HT-29 (cell line): Measurements from ENCODE around the gene POLH. TPM values are rescaled to one million over a fixed set of nuclear protein-coding genes. Genes with fewer than 3 reads are reported as not detected.
"Not testable (repeated sequence)": the region's sequence is repeated elsewhere in the genome, so short reads cannot be mapped to it uniquely, and the experiment has no call there.

Experiments
- DNase-seq: peaks from one replicate; pipeline ENCODE4 v3.0.0-alpha.2; 2015; ENCODE audit warnings: low spot score
- small RNA-seq: library from RNA; depleted of rRNA; stranded (forward); fragments of <200 nt; gene quantifications from one replicate; pipeline ENCODE3, GENCODE V24; 2014
- total RNA-seq: library from RNA; depleted of rRNA; stranded (reverse); fragments of >200 nt; shearing (Covaris generic); gene quantifications from 2 replicates; pipeline ENCODE4 v1.2.3, GENCODE V29; 2014; rRNA removed

Gene POLH
- total RNA-seq, 1 experiment from 2014 or later, result 6.6 TPM

GRCh38 chr6:43630980-43631619 is 55.1 kb downstream of the POLH start:
- DNase-seq, result no peak

DNA sequence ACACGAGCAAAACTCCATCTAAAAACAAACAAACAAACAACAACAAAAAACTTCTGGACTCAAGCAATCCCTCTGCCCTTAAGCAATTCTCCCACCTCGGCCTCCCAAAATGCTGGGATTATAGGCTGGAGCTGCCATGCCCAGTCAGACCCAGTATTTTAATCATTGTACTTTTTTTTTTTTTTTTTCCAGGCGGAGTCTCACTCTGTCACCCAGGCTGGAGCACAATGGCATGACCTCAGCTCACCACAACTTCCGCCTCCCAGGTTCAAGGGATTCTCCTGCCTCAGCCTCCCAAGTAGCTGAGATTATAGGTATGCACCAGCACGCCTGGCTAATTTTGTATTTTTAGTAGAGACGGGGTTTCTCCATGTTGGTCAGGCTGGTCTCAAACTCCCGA is 57.0 kb downstream of the POLH start:
- not testable (repeated sequence) for DNase-seq

GRCh38 chr6:43634702-43635303 is 58.8 kb downstream of the POLH start:
- DNase-seq, result no peak

DNA sequence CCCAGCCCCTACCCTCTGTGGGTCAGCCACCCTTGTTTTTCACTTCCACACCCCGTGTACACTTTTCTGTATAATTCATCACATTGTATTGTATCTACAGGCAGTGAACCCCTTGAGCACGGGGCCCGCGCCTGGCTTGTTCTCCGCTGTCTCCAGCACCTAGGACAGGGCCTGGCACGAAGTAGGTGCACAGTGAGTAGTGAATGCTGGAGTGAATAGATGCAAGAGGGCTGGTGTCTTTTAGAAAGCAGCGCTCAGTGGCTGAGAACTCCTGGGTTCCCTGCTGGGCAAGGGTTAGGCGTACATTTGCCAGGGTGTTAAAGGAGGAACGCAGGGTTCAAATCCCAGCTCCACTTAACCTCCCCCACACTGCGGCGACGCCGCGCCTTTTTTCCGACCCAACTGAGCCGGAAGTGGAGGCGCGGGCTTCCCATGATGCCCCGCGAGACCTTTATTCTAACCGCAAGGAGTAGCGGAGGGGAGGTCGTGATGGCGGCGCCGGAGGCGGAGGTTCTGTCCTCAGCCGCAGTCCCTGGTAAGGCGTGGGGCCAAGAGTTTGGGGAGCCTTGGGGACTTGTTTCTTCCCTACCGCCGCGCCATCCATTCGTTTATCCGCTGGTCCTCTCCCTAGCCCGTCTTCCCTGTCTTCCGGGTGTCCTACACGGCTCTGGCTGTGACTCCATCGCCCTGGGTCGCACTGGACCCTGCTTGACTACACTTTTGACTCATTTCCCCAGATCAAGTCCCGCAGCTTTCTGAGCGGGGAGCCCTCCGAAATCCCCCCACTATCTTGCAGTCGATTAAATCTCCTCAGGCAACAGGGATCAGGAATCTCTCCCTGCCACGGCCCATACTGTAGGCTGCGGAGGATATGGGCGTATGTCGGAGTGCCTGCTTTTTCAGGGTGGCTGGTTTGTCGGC is 59.7 kb downstream of the POLH start, which contains the start of gene MAD2L1BP:
MAD2L1BP (plus strand) TSS at position 454 of the 921 bp plus-strand sequence; CDS start at position 490, 36 bp downstream.
- peak; percentile 81 for DNase-seq

DNA sequence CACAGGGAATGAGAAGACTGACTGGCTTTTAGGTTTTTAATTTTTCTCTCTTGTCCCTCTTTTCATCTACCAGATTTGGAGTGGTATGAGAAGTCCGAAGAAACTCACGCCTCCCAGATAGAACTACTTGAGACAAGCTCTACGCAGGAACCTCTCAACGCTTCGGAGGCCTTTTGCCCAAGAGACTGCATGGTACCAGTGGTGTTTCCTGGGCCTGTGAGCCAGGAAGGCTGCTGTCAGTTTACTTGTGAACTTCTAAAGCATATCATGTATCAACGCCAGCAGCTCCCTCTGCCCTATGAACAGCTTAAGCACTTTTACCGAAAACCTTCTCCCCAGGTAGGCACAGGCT is 60.3 kb downstream of the POLH start:
- DNase-seq, result no peak

DNA sequence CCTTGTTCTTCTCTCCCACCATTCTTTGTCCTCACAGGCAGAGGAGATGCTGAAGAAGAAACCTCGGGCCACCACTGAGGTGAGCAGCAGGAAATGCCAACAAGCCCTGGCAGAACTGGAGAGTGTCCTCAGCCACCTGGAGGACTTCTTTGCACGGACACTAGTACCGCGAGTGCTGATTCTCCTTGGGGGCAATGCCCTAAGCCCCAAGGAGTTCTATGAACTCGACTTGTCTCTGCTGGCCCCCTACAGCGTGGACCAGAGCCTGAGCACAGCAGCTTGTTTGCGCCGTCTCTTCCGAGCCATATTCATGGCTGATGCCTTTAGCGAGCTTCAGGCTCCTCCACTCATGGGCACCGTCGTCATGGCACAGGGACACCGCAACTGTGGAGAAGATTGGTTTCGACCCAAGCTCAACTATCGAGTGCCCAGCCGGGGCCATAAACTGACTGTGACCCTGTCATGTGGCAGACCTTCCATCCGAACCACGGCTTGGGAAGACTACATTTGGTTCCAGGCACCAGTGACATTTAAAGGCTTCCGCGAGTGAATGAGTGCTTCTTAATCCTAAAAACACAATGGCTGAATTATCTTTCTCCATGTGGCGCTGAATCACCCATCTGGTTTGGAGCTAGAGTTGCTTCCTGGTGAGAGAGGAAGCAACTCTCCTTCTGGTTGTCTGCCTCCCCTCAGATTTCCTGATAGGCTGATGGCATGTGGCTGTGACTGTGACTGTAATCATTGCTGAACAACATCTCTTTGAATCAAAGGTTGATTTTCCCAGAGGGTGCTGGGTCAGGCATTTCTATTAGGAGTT is 64.2 kb downstream of the POLH start:
- DNase-seq, result no peak

DNA sequence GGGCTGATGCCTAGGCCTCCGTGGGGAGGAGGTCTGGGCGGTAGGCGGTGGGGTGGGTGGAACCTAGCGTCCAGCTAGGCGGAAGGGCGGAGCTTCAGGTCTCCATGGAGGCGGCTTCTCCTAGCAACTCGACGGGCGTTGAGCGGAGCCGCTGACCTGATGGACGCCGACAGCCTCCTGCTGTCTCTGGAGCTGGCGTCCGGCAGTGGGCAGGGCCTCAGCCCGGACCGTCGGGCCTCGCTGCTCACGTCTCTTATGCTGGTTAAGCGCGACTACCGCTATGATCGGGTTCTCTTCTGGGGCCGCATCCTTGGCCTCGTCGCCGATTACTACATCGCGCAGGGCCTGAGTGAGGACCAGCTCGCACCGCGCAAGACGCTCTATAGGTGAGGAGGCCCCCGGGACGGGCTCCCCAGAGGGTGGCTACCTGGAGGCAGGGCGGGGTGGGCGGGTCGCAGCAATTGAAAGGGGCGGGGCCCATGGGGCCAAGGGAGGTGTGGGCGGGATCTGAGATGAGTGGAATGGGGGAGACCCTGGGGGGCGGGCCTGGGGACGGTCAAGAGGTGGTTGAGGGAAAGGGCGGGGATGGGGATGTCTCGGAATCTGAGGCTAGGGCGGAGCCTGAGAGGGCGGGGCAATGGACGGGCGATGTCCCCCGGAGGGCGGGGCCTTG is 69.1 kb downstream of the POLH start, which contains the start of gene RSPH9:
RSPH9 (plus strand) TSS at position 97 of the 673 bp plus-strand sequence; CDS start at position 160, 63 bp downstream.
- no peak for DNase-seq

DNA sequence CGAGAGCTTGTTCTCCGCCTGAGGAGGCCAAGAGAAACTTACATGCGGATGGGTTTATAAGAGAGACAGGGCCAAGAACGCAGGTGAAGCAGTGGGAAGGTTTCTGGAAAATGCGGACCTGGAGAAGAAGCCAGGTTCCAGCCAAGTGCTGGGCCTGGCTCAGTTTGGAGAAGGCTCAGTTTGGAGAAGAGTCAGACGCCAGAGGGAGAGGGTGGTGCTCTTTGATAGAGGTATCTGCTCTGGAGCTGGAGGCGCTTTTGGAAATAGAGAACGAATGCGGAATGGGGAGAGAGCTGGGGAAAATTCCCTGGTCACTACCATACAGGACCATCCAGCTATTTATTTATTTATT is 69.6 kb downstream of the POLH start:
- no peak for DNase-seq

DNA sequence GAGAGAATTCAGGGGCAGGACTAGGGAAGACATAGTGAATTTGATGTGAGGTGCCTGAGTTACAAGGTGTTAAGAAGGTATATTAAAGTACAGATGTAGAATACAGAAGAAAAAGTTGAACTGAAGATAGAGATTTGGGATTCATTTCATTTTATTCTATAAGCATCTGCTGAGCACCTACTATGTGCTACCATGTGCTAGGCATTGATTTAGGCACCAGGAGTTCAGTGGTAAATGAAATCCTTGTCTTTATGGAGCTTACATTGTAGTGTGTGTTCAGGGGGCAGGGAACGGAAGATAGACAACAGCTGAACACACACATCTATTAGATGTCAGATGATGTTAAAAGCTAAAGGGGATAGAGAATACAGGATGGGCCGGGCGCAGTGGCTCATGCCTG is 71.6 kb downstream of the POLH start:
- DNase-seq, result no peak

DNA sequence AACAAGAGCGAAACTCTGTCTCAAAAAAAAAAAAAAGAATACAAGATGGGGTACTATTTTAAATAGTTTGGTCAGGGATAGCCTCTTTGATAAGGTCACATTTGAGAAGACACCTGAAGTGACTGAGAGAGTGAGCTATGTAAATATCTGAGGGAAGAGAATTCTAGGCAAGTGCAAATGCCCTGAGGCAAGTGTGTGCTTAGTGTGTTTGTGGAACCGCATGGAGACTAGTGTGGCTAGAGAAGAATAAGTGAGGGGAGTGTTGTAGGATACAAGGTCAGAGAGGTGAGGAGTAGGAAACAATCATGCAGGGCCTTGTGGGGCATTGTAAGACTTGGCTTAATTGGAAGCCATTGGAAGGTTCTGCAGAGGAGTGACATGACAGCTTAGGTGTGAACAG is 72.3 kb downstream of the POLH start:
- DNase-seq, result no peak

- DNase-seq, result not testable (repeated sequence)
These were observed 76.8 kb downstream of the POLH start for GRCh38 chr6:43652822-43653221.

GRCh38 chr6:43657221-43657802 is 81.3 kb downstream of the POLH start:
- DNase-seq, result no peak

DNA sequence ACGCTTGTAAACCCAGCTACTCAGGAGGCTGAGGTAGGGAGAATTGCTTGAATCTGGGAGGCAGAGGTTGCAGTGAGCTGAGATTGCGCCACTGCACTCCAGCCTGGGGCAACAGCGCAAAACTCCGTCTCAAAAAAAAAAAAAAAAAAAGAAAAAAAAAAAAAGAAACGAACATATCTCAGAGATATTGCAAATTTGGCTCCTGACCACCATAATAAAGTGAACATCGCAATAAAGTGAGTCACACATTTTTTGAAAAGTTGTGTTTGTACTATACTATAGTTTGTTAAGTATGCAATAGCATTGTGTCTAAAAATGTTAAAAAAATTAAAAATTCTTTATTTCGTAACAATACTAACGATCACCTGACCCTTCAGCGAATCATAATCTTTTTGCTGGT is 82.2 kb downstream of the POLH start:
- no peak for DNase-seq

DNA sequence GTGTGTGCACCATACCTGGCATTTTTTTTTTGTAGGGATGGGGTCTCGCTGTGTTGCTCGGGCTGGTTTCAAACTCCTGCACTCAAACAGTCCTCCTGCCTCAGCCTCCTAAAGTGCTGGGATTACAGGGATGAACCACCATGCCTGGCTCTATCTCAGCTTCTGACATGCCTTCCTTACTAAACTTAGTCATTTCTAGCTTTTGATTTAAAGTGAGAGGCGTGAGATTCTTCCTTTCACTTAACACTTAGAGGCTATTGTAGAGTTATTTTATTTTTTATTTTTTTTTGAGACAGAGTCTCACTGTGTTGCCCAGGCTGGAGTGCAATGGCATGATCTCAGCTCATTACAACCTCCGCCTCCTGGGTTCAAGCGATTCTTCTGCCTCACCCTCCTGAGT is 87.0 kb downstream of the POLH start:
- not testable (repeated sequence) for DNase-seq

Small RNA genes lying within 50 kb of the gene (small RNA-seq; reads per million reads assigned to genes)
- not detected for gene RF00426

Other genes with a start within 250 kb of the POLH start
- 4.6 and 4.7 TPM in 2 replicates for gene ZNF318, start 206.5 kb upstream of the POLH start, total RNA-seq
- 18.6 and 18.8 TPM in 2 replicates for gene ABCC10, start 148.6 kb upstream of the POLH start, total RNA-seq
- gene DLK2, start 120.6 kb upstream of the POLH start, total RNA-seq, result 0.10 and 0.34 TPM in 2 replicates
- gene TJAP1, start 98.6 kb upstream of the POLH start, total RNA-seq, result 19.9 and 20.4 TPM in 2 replicates
- gene LRRC73, start 65.8 kb upstream of the POLH start, total RNA-seq, result 1.4 and 2.0 TPM in 2 replicates
- gene YIPF3, start 59.3 kb upstream of the POLH start, total RNA-seq, result 92.4 and 102 TPM in 2 replicates
- 42.4 and 56.0 TPM in 2 replicates for gene POLR1C, start 59.1 kb upstream of the POLH start, total RNA-seq
- 65.9 and 71.0 TPM in 2 replicates for gene XPO5, start 147 bp upstream of the POLH start, total RNA-seq
- gene GTPBP2, start 53.1 kb downstream of the POLH start, total RNA-seq, result 71.9 and 83.1 TPM in 2 replicates
- 32.1 and 36.8 TPM in 2 replicates for gene MAD2L1BP, start 59.7 kb downstream of the POLH start, total RNA-seq
- gene RSPH9, start 68.9 kb downstream of the POLH start, total RNA-seq, result not detected in 2 replicates
- gene MRPS18A, start 111.6 kb downstream of the POLH start, total RNA-seq, result 112 and 125 TPM in 2 replicates
- gene VEGFA, start 194.0 kb downstream of the POLH start, total RNA-seq, result 154 and 170 TPM in 2 replicates